GM19025 (cell line): ENCODE measurements around the gene MOB3B.

Experiments
- ATAC-seq: cut with Tn5 transposase; IDR thresholded peaks from one replicate; pipeline ENCODE4 v1.9.1; 2021; ENCODE audit warnings: mild to moderate bottlenecking, low read depth, moderate library complexity; ENCODE audit not compliant: unreplicated experiment

The MOB3B gene

GRCh38 chr9:27398982-27399653 lies 130.5 kb downstream of the MOB3B start:
- ATAC-seq = no peak

- ATAC-seq = no peak
Measured at GRCh38 chr9:27396495-27396894, 133.1 kb downstream of the MOB3B start.

- ATAC-seq = no peak
Measured at GRCh38 chr9:27395484-27395921, 134.1 kb downstream of the MOB3B start.

GRCh38 chr9:27394826-27395201 lies 134.8 kb downstream of the MOB3B start:
- ATAC-seq = no peak

DNA sequence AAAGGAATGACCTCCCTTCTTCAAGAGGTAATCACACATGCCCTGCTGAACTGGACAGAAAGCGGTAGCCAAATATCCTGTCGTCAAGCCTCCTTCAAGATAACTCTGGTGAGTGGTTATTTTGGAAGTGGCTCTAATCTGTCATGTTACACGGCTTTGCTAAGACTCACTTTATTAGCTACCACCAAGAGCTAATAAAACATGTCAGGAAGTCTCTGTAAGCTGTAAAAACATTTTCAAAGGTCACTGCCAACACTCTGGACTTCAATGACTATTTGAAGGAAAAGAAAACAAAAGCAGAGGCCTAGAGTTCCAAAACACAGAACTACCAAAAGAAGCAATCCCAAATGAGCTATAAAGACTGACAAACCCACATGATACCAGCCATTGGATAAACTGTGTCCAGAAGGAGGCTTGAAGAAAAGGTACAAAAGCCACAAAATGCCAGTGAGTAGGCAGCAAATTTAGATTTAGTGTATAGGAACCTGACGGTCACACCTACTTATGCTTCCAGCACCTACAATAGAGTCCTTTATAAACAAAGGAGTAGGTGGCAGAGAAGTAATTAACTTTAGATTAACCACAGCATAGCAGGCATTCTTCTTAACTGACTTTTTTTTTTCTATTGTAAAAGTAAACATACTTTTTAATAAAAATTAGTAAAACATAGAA lies 135.3 kb downstream of the MOB3B start:
- ATAC-seq = no peak

- ATAC-seq = no peak
Measured at GRCh38 chr9:27393054-27393846, 136.4 kb downstream of the MOB3B start.

DNA sequence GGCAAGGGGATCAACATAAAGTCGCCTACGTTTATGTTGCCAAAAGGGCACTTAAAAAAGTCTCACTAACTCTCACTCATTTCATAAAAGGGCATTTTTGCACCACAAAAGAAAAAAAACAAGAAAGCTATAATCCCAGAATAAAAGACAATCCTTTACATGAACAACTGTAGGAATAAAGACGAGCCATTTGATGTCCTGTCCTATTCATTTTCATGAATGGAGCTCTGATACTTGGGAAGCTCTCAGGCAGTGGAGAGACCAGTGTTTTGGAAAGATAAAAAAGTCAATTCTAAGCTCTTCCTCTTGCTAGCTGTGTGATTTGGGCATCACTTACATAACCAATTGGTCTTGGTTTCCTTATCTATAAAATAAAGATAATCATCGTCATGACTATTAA lies 137.2 kb downstream of the MOB3B start:
- no peak for ATAC-seq

DNA sequence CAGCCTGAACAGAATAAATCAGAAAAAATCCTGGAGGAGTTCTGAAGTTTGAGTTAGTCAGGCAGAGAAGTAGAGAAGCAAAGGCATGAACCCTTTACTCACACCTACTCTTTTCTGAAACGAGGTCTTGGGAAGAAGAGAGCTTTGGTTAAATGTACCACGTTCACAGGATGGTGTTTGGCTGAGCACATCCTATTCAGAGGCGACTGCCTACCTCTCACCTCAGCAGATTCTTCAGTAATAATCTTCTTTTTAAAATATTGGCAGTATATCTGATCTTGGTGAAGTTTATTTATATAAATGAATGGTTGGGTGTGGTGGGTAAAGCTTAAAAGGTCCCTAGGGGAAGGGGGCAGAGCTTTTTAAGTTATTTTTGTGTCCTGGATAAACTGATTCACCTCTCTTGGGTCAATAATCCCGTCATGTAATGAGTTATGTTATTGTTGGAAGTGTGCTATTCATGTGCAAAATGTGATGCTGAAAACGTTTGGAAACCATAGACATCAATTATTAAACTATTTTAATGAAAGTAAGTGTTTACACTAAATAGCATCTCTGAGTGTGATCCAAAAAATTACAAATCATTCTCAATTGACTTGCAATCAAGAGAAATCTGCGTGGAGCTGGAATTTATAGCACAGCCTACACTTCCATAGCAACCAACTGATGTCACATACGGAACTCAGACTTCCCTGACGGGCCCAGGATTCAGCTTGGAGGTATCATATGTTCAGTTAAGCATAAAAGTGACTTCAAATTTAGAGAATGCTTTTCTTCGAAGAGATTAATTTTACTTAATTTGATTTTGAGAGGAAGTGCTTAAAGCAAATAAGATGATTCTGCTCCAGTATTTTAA lies 138.3 kb downstream of the MOB3B start:
- no peak for ATAC-seq

- no peak for ATAC-seq
Measured at GRCh38 chr9:27388150-27388549, 141.5 kb downstream of the MOB3B start.

DNA sequence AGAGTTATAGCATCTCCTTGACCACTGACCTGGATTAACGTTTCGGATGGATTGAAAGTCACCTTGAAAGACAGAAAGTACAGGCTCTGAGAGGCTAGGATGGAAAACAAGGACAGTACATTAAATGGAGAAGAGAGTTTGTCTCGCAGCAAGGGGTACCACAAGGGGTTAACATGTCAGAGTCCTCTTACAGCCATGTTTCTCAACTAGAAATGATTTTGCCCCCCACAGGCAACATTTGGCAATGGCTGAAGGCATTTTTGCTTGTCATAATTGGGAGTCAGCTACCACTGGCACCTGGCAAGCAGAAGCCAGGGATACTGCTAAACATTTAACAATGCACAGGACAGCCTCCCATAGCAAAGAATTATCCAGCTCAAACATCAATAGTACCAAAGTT lies 141.9 kb downstream of the MOB3B start:
- ATAC-seq = no peak

GRCh38 chr9:27386571-27387091 lies 143.0 kb downstream of the MOB3B start:
- ATAC-seq = no peak

DNA sequence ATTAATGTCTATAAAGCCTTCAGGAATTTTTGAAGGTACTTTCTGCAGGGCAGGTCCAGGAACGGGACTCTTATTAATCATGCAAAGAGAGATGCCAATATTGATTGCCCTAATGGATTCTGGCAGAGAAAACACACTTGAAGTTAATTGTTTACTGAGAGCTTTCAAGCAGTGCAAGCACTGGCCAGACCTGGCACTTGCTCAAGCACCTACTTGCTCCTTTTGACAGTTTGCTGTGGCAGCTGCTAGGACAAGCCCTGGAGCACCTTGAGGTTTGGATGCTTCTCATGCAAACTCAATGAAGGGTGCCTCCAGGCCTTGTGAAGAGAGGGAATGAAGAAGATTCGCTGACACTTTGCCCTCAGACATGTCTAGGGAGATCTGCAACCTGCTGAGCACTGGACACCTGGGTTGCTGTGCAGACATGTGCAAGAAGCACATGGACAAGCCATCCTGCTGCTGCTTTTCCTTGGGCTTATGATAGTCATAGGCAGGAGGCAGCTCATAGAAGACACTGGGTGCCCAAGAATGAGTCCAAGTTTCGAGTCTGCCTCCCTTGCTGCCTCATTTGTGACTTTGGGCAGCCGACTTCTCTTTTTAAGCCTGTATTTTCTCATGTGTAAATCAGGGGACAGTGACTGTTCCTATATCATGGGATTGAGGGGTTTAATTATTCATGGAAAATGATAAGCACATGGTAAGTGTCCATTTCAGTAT lies 143.8 kb downstream of the MOB3B start:
- no peak for ATAC-seq

DNA sequence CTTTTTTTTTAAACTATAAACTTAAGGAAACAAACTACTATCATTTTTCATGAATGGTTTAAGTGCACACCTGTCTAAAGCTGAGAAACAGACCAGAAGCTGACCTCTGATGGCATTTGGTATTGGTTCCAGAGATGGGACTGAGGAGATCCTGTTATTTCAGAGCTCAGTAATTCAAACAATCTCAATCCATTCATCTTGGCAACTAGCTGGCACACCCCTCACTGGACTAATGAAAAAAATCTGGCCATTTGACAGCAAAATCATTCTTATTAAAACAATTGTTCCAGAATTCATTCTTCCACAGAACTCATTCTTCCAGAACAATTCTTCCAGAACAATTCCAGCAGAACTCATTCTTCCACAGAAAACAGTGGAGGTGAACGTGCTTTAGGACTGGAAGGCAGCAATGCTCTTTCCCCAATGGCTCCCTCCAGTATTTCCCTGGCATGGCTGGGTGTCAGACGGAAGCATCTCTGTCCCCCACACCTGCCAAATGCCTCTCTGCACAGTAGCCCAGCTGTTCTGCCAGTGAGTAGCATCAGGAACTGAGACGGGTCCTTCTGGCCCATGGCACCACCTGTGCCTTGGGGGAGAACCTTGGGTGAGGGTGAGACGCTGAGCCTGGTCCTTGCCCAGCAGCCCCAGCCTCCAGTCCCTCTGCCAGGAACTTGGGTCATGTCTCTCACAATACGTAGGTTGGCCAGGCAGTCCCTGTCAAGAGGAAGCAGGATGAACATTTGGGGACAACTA lies 145.2 kb downstream of the MOB3B start:
- ATAC-seq = no peak

DNA sequence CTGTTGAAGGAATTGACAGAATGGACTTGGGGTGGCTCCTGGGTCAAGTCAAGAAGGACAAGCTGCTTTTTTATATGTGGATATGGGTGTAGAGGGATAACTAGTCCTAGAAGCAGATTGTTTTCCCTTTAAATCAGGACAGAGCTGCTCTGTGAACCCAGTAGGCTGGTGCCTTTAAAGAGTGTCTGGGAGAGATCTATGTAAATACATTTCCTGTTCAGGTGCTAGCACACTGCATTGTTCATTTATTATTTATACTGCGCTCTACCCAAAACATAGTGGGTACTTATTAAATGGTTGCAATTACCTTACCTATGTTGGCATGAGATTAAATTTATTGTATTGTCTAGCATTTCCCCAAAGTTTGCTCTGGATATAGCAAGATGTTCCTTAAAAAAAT lies 146.1 kb downstream of the MOB3B start:
- no peak for ATAC-seq

GRCh38 chr9:27382975-27383374 lies 146.6 kb downstream of the MOB3B start:
- ATAC-seq = no peak

GRCh38 chr9:27382308-27382707 lies 147.3 kb downstream of the MOB3B start:
- ATAC-seq = no peak

GRCh38 chr9:27379311-27380251 lies 150.0 kb downstream of the MOB3B start:
- no peak for ATAC-seq
